Measurements from ENCODE around the gene NDUFB2. TPM values are rescaled to one million over a fixed set of nuclear protein-coding genes. Genes with fewer than 3 reads are reported as not detected.
"Not testable (repeated sequence)": the region's sequence is repeated elsewhere in the genome, so short reads cannot be mapped to it uniquely, and the experiment has no call there.

Gene NDUFB2
- polyA plus RNA-seq, 1 donor from 2014 or later: 367 TPM

DNA sequence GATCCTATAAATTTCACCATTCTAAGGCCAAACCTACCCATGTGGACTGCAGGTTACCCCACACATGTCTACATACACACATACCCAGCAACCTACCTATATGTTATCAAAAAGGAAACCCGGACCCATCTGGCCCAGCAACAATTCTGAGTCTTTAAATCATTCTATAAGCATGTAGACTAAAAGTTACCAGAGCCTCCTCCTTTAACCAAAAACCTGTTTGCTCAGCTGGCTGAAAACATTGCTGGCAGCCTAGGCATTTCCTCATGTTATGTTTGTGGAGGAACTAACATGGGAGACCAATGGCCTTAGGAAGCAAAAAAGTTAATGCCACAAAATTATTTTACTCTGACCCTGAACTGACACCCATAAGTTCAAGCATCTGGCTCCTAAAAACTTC is 29.0 kb upstream of the NDUFB2 start:
- H3K4me3 Mint-ChIP-seq: no peak overlapping the region
- H3K36me3 Mint-ChIP-seq: no peaks in the 10 kb centered on the region
- H3K9me3 Mint-ChIP-seq: no peaks in the 10 kb centered on the region
- no peaks in the 10 kb centered on the region for H3K27me3 Mint-ChIP-seq
- peaks cover 5 to 8% (median 6%) of the 10 kb centered on the region in 3 donors for H3K4me1 Mint-ChIP-seq
- H3K27ac Mint-ChIP-seq: no peak overlapping the region

DNA sequence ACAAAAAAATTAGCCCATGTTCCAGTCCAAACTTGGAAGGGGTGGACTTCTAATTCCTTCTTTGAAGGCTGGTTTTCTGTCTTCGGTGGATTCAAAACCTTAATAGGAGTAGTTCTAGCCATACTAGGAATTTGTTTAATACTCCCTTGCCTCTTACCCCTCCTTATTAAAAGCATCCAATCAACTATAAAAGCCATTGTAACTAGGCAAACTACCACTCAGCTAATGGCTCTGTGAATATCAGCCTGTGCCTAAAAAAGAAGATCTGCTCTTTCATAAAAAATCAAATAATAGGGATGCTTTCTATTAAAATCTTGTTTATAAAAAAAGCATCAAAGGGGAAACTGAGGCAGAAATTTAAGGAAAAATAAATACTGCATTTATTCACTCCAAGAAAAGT is 27.9 kb upstream of the NDUFB2 start:
- Mint-ChIP-seq H3K9me3 (no peaks in the 10 kb centered on the region), H3K27ac (no peak overlapping the region), H3K4me3 (no peak overlapping the region)

DNA sequence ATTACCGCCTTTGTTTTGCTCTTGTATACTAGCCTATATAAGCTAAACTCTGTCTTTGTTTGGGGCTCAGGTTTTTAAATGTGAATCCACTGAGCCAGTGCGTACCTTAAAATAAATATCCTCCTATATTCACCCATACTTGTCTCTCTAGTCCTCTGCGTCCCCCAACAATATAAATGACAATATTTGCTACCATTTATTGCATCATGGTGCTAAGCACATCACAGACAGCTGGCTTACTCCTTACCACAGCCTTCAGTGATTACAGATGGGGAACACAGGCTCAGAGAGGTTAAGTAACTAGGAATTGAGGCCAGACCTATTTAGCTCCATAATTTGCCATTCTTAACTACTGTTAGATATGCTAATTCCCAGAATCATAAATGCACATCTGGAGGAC is 27.2 kb upstream of the NDUFB2 start:
- Mint-ChIP-seq H3K27ac (no peak overlapping the region), H3K4me1 (peaks cover 10 to 13% (median 12%) of the 10 kb centered on the region in 3 donors), H3K4me3 (peak overlapping the region in 1 of 4 donors; percentile 1), H3K9me3 (no peaks in the 10 kb centered on the region), H3K27me3 (no peaks in the 10 kb centered on the region), H3K36me3 (no peaks in the 10 kb centered on the region)

More for the DNA sequence above, 27.9 kb upstream of the NDUFB2 start:
- Mint-ChIP-seq H3K36me3 (no peaks in the 10 kb centered on the region), H3K4me1 (peaks cover 5 to 8% (median 6%) of the 10 kb centered on the region in 3 donors), H3K27me3 (no peaks in the 10 kb centered on the region)

DNA sequence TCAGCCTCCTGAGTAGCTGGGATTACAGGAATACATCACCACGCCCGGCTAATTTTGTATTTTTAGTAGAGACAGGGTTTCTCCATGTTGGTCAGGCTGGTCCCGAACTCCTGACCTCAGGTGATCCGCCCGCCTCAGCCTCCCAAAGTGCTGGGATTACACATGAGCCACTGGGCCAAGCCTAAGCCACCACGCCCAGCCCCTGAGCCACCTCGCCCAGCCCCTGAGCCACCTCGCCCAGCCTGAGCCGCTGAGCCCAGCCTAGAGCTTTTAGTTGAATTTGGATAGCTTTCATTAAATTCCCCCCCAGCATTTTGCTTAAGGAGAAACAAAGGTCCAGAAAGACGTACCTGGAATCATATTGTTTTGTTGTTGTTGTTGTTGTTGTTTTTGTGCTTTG is 26.6 kb upstream of the NDUFB2 start:
- H3K36me3 Mint-ChIP-seq, H3K27ac Mint-ChIP-seq, H3K9me3 Mint-ChIP-seq, H3K27me3 Mint-ChIP-seq: not testable (repeated sequence)
- peaks cover 15 to 18% (median 17%) of the 10 kb centered on the region in 3 donors for H3K4me1 Mint-ChIP-seq
- peak overlapping the region in 1 of 4 donors; percentile 70 for H3K4me3 Mint-ChIP-seq

DNA sequence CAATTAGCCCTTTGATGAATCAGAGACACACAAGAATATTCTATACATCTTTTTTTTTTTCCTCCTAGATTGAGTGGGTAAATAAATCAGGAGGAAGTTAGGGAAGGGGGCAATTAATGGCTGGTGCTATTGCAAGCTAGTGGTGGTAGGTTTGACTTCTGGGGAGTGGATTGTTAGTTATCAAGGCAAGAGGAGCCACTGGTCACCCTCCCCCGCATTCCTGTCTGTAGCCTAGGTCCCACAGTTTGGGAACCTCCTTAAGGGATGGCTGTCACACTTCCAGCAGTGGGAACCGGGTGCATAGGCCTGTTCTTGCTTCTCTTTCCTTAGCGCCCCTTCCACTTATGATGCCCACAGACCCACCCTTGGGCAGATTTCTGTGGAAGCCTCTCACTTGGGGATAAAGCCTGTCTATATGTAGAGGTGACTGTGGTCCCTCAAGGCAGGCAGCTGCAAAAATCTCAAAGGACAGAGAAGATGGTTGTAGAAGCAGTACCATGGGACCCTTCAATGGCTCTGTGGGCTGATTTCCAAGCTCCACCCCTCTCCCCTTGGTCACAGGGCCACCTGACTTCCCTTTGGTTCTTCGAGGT is 26.1 kb upstream of the NDUFB2 start:
- Mint-ChIP-seq H3K27me3 (no peaks in the 10 kb centered on the region), H3K36me3 (no peaks in the 10 kb centered on the region), H3K4me3 (peak overlapping the region in 2 of 4 donors; percentile 28 to 70), H3K27ac (no peak overlapping the region), H3K4me1 (peaks cover 21 to 24% (median 22%) of the 10 kb centered on the region in 3 donors), H3K9me3 (no peaks in the 10 kb centered on the region)

DNA sequence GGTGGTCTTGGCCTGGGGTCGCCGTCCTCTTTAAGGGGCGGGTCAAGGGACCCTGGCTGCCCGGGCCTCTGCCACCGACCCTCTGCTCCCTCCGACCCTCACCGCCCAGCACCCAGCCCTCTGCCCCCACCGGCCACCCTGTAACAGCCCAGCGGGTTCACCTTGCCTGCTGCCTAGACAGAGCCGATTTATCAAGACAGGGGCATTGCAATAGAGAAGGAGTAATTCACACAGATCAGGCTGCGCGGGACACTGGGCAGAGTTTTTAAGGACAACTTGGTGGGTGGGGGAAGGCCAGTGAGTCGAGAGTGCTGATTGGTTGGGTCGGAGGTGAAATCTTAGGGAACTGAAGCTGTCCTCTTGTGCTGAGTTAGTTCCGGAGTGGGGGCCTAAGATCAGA is 24.5 kb upstream of the NDUFB2 start:
- no peaks in the 10 kb centered on the region for H3K9me3 Mint-ChIP-seq
- H3K4me1 Mint-ChIP-seq: peaks cover 31 to 36% (median 34%) of the 10 kb centered on the region in 3 donors
- peak overlapping the region; percentile 79 to 94 (median 90) for H3K4me3 Mint-ChIP-seq
- H3K27ac Mint-ChIP-seq: peak overlapping the region; percentile 75 to 93 (median 85)
- H3K27me3 Mint-ChIP-seq: no peaks in the 10 kb centered on the region
- H3K36me3 Mint-ChIP-seq: no peaks in the 10 kb centered on the region

DNA sequence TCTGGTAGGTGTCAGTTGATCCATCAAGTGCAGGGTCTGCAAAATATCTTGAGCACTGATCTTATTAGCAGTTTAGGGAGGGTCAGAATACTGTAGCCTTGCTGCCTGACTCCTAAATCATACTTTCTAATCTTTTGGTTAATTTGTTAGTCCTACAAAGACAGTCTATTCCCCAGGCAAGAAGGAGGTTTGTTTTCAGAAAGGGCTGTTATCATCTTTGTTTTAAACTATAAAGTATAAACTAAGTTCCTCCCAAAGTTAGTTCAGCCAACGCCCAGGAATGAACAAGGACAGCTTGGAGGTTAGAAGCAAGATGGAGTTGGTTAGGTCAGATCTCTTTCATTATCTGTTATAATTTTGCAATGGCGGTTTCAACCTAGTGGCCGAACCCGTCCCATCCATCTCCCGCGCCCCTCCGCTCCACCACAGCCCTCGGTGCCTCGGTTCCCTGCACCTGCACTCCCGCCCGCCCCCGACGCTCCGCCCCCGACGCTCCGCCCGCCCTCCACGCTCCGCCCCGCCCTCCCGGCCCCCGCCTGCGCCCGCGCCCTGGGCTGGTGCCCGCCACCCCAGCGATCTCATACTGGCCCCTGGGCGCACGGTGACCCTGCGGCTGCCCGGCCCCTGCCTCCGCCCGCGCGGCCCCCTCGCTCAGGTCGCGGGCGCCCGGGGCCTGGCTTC is 24.0 kb upstream of the NDUFB2 start, which contains the start of gene ADCK2:
Gene ADCK2 (plus strand): TSS at position 564 of the 681 bp plus-strand sequence. CDS start 386 bp downstream, outside the sequence.
- H3K9me3 Mint-ChIP-seq: no peaks in the 10 kb centered on the region
- H3K4me1 Mint-ChIP-seq: peaks cover 34 to 39% (median 34%) of the 10 kb centered on the region in 3 donors
- peak within 1 kb of the TSS; percentile 85 to 96 (median 90) for H3K4me3 Mint-ChIP-seq
- no peaks in the 10 kb centered on the region for H3K27me3 Mint-ChIP-seq
- no peaks in the 10 kb centered on the region for H3K36me3 Mint-ChIP-seq
- peak within 1 kb of the TSS; percentile 91 to 96 (median 93) for H3K27ac Mint-ChIP-seq

DNA sequence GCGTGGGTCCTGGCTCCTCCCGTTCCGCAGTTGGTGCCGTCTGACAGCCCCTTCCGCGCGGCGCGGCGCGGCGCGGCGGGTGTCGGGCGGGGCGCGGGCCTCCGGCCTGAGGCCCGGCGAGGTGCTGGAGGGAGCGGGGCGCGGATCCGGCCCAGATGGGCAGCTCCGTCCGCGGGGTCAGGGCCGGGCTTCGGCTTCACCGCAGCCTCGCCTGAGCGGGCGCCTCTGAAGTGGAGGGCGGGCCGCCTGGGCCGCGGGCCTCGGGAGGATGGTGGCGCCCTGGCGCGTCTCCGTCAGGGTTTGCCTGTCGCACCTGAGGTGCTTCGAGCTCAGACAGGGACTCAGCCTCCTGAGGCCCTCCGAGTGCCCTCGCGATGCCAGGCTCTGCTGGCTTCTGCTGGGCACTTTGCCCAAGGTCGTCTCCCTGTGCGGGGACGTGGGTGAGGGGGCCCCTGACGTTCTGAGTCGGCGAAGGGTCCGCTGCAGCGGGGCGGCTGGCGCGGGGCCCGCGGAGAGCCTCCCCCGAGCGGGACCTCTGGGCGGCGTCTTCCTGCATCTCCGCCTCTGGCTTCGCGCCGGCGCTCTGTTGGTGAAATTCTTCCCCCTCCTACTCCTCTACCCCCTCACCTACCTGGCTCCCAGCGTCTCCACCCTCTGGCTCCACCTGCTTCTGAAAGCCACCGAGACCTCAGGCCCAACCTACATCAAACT is 23.3 kb upstream of the NDUFB2 start:
- H3K9me3 Mint-ChIP-seq: no peaks in the 10 kb centered on the region
- peaks cover 38 to 45% (median 38%) of the 10 kb centered on the region in 3 donors for H3K4me1 Mint-ChIP-seq
- peak overlapping the region; percentile 91 to 96 (median 92) for H3K27ac Mint-ChIP-seq
- peaks cover 3% of the 10 kb centered on the region for H3K36me3 Mint-ChIP-seq
- H3K4me3 Mint-ChIP-seq: peak overlapping the region; percentile 85 to 96 (median 90)
- H3K27me3 Mint-ChIP-seq: no peaks in the 10 kb centered on the region

DNA sequence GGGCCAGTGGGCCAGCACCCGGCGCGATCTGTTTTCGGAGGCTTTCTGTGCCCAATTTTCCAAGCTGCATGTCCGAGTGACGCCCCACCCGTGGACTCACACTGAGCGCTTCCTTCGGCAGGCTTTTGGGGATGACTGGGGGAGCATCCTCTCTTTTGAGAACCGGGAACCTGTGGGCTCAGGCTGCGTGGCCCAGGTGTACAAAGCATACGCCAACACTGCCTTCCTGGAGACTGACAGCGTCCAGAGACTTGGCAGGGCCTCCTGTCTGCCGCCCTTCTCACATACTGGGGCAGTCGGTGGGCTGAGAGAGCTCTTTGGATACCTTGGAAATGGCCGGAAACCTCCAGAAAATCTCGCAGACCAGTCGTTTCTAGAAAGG is 22.7 kb upstream of the NDUFB2 start:
- Mint-ChIP-seq H3K36me3 (peaks cover 3% of the 10 kb centered on the region), H3K9me3 (no peaks in the 10 kb centered on the region), H3K27ac (peak overlapping the region; percentile 91 to 96 (median 92)), H3K4me3 (peak overlapping the region; percentile 85 to 96 (median 90)), H3K27me3 (no peaks in the 10 kb centered on the region), H3K4me1 (peaks cover 38 to 45% (median 39%) of the 10 kb centered on the region in 3 donors)

DNA sequence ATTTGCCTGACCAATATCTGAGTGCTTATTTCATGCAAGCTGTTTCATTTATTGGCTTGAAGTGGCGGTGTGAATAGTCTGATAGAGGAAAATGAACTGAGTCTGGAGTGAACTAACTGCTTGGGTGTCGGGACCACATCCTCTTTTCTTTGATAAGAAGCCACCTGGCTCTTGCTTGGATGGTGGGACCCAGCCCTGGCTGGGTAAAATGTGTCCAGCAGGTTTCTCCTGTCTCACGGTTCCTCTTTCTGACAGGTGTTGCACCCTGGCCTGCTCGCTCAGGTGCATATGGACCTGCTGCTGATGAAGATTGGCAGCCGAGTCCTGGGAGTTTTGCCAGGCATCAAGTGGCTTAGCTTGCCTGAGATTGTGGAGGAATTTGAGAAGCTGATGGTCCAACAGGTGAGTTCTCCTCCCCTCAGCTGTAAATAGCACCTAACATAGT is 22.1 kb upstream of the NDUFB2 start:
- H3K27me3 Mint-ChIP-seq: no peaks in the 10 kb centered on the region
- no peaks in the 10 kb centered on the region for H3K9me3 Mint-ChIP-seq
- peak overlapping the region; percentile 91 to 96 (median 92) for H3K27ac Mint-ChIP-seq
- peaks cover 38 to 45% (median 39%) of the 10 kb centered on the region in 3 donors for H3K4me1 Mint-ChIP-seq
- H3K36me3 Mint-ChIP-seq: peaks cover 3% of the 10 kb centered on the region
- peak overlapping the region; percentile 85 to 96 (median 90) for H3K4me3 Mint-ChIP-seq

DNA sequence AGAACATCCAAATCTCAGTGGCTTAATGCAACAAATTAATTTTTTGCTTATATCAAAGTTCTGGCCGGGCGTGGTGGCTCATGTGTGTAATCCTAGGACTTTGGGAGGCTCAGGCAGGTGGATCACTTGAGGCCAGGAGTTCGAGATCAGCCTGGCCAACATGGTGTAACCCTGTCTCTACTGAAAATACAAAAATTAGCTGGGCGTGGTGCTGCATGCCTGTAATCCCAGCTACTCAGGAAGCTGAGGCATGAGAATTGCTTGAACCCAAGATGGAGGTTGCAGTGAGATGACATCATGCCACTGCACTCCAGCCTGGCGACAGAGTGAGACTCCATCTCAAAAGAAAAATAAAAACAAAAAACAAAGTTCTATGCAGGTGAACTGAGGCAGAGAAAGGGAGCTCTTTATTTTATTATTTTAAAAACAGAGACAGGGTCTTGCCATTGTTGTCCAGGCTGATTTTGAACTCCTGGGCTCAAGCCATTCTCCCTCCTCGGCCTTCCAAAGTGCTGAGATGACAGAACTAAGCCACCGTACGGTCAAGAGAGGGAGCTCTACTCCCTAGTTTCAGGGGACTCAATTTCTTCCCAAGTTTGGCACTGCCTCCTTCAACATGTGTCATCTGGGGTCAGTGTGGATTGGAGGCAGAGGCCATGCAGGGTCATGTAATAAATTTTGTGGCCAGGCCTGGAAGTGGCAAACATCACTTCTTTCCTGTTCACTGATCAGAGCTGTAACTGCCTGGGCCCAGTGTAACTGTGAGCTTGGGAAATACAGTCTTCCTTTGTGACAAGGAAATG is 21.4 kb upstream of the NDUFB2 start:
- no peaks in the 10 kb centered on the region for H3K27me3 Mint-ChIP-seq
- H3K4me3 Mint-ChIP-seq: peak overlapping the region in 3 of 4 donors; percentile 89 to 96 (median 92)
- peak overlapping the region; percentile 91 to 96 (median 92) for H3K27ac Mint-ChIP-seq
- peaks cover 3% of the 10 kb centered on the region for H3K36me3 Mint-ChIP-seq
- no peaks in the 10 kb centered on the region for H3K9me3 Mint-ChIP-seq
- H3K4me1 Mint-ChIP-seq: peaks cover 38 to 45% (median 39%) of the 10 kb centered on the region in 3 donors

DNA sequence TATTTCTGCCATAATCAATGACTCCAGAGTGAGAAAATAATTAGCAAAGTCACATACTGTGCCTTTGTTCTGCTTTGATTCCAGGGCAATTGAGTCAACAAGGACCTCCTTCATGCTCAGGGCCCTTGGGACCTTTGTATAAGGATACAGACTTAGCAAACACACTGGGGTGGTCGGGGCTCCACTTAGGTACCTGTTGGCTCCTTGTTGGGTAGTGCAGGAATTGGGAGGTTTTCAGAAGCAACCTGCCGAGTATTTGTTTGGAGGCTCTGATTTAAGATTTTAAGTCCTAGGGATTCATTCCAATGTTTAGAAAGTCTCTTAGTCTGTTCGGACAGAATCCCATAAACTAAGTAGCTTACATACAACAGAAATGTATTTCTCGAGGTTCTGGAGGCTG is 20.8 kb upstream of the NDUFB2 start:
- peak overlapping the region in 3 of 4 donors; percentile 89 to 96 (median 92) for H3K4me3 Mint-ChIP-seq
- peaks cover 38 to 45% (median 39%) of the 10 kb centered on the region in 3 donors for H3K4me1 Mint-ChIP-seq
- H3K36me3 Mint-ChIP-seq: peaks cover 3% of the 10 kb centered on the region
- peak overlapping the region; percentile 82 to 91 (median 89) for H3K27ac Mint-ChIP-seq
- no peaks in the 10 kb centered on the region for H3K9me3 Mint-ChIP-seq
- no peaks in the 10 kb centered on the region for H3K27me3 Mint-ChIP-seq

DNA sequence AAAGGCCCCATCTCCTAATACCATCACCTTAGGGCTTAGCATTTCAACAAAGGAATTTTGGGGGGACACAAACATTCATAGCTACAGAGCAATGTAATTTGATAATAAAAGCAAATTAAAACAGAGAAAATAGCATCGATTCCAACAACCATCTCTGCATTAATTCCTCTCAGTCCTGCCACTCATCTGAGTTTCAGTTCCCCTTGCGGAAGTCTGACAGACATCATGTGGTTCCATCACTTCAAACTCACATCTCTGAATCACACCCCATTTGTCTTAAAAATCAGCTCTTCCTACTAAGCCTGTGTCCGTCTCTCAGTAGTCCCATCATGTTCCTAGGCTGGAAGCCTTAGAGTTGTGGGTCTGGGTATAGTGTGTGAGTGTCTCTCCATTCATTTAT is 20.2 kb upstream of the NDUFB2 start:
- peak overlapping the region; percentile 82 to 91 (median 89) for H3K27ac Mint-ChIP-seq
- no peaks in the 10 kb centered on the region for H3K27me3 Mint-ChIP-seq
- H3K36me3 Mint-ChIP-seq: peaks cover 3% of the 10 kb centered on the region
- H3K4me3 Mint-ChIP-seq: peak overlapping the region; percentile 54 to 96 (median 88)
- peaks cover 38 to 45% (median 39%) of the 10 kb centered on the region in 3 donors for H3K4me1 Mint-ChIP-seq
- no peaks in the 10 kb centered on the region for H3K9me3 Mint-ChIP-seq

DNA sequence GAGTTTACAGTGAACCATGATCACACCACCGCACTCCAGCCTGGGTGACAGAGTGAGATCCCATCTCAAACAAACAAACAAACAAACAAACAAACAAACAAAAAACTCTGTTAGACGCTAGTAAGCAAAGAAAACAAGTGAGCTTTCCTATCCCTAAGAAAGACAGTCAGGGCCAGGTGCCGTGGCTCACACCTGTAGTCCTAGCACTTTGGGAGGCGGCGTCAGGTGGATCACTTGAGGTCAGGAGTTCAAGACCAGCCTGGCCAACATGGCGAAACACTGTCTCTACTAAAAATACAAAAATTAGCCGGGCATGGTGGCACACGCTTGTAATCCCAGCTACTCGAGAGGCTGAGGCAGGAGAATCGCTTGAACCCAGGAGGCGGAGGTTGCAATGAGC is 19.6 kb upstream of the NDUFB2 start:
- H3K9me3 Mint-ChIP-seq, H3K27me3 Mint-ChIP-seq, H3K36me3 Mint-ChIP-seq: not testable (repeated sequence)
- peak overlapping the region in 2 of 3 donors; percentile 82 to 91 for H3K27ac Mint-ChIP-seq
- peaks cover 38 to 45% (median 39%) of the 10 kb centered on the region in 3 donors for H3K4me1 Mint-ChIP-seq
- peak overlapping the region in 1 of 4 donors; percentile 87 for H3K4me3 Mint-ChIP-seq

Data from IgD-negative memory B cell (primary cell).